Neural cell (in vitro differentiated cells): Measurements from ENCODE around the gene NRDC. TPM values are rescaled to one million over a fixed set of nuclear protein-coding genes. Genes with fewer than 3 reads are reported as not detected.

Source experiments
- H2AFZ ChIP-seq: fragments of 200-600, 300-800 bp; sonication (generic), shearing (Covaris generic); 2 replicates; pipeline ENCODE4 v1.6.0; 2014; ENCODE audit warnings: low read depth, mild to moderate bottlenecking, antibody characterized with exemption, low read length, moderate library complexity
- H3F3A ChIP-seq: fragments of 200-600 bp; shearing (Covaris generic); 2 replicates; pipeline ENCODE4 v1.6.1; 2016; ENCODE audit warnings: mild to moderate bottlenecking, moderate library complexity, mixed read lengths, antibody characterized with exemption, low read length; ENCODE audit not compliant: insufficient read depth, poor library complexity, severe bottlenecking
- H3K27ac ChIP-seq: fragments of 200-600, 300-800 bp; sonication (generic), shearing (Covaris generic); 2 replicates; pipeline ENCODE4 v1.5.1; 2014; ENCODE audit warnings: mild to moderate bottlenecking, low read length, moderate library complexity
- H3K27me3 ChIP-seq: fragments of 300-800, 200-600 bp; sonication (generic), shearing (Covaris generic); 2 replicates; pipeline ENCODE4 v1.6.0; 2014; ENCODE audit warnings: mild to moderate bottlenecking, low read depth, low read length, moderate library complexity; ENCODE audit not compliant: insufficient read depth
- H3K36me3 ChIP-seq: fragments of 300-800, 200-600 bp; sonication (generic), shearing (Covaris generic); 2 replicates; pipeline ENCODE4 v1.5.1; 2014; ENCODE audit warnings: mild to moderate bottlenecking, antibody characterized with exemption, low read length, moderate library complexity; ENCODE audit not compliant: insufficient read depth
- H3K4me2 ChIP-seq: fragments of 300-800, 200-600 bp; sonication (generic), shearing (Covaris generic); 2 replicates; pipeline ENCODE4 v1.6.0; 2014; ENCODE audit warnings: mild to moderate bottlenecking, low read length
- H3K4me3 ChIP-seq: fragments of 300-800, 200-600 bp; sonication (generic), shearing (Covaris generic); 2 replicates; pipeline ENCODE4 v1.5.1; 2014; ENCODE audit warnings: mild to moderate bottlenecking, low read length, moderate library complexity
- H3K79me2 ChIP-seq: fragments of 200-600 bp; shearing (Covaris generic); replicated peaks from 2 replicates; pipeline ENCODE4 v1.6.0; 2014; ENCODE audit warnings: mild to moderate bottlenecking, low read length, moderate library complexity; ENCODE audit not compliant: insufficient read depth
- H3K9ac ChIP-seq: fragments of 300-800, 200-600 bp; sonication (generic), shearing (Covaris generic); 2 replicates; pipeline ENCODE4 v1.6.1; 2016; ENCODE audit warnings: mild to moderate bottlenecking, low read length, mixed read lengths
- H3K9me2 ChIP-seq: fragments of 200-600 bp; shearing (Covaris generic); 2 replicates; pipeline ENCODE4 v1.6.1; 2016; ENCODE audit warnings: mild to moderate bottlenecking, low read length, mixed read lengths; ENCODE audit not compliant: insufficient read depth
- H3K9me3 ChIP-seq: fragments of 200-600, 300-800 bp; sonication (generic), shearing (Covaris generic); 2 replicates; pipeline ENCODE4 v1.6.1; 2016; ENCODE audit warnings: mild to moderate bottlenecking, mixed run types, low read length, moderate library complexity, mixed read lengths
- H4K20me1 ChIP-seq: fragments of 200-600 bp; shearing (Covaris generic); 2 replicates; pipeline ENCODE4 v1.6.1; 2016; ENCODE audit warnings: mild to moderate bottlenecking, mixed run types; ENCODE audit not compliant: insufficient read depth
- CTCF ChIP-seq: fragments of 450-650 bp; IDR thresholded peaks from 2 replicates; pipeline ENCODE4 v1.5.1; 2014; ENCODE audit warnings: antibody characterized with exemption, mild to moderate bottlenecking, moderate library complexity; ENCODE audit not compliant: poor library complexity, severe bottlenecking
- EP300 ChIP-seq: fragments of 450-650 bp; conservative IDR thresholded peaks from 2 replicates; pipeline ENCODE4 v1.6.1; 2014; ENCODE audit warnings: antibody characterized with exemption, mild to moderate bottlenecking, moderate library complexity; ENCODE audit not compliant: poor library complexity, severe bottlenecking
- EZH2 ChIP-seq: fragments of 200-600, 300-800 bp; shearing (Covaris generic), sonication (generic); IDR thresholded peaks from 2 replicates; pipeline ENCODE4 v1.6.1; 2014; ENCODE audit warnings: antibody characterized with exemption, low read length, borderline replicate concordance, mild to moderate bottlenecking; ENCODE audit not compliant: insufficient read depth, poor library complexity, severe bottlenecking
- MXI1 ChIP-seq: fragments of 450-650 bp; conservative IDR thresholded peaks from 2 replicates; pipeline ENCODE4 v1.6.1; 2014; ENCODE audit warnings: antibody characterized with exemption, mild to moderate bottlenecking; ENCODE audit not compliant: poor library complexity, severe bottlenecking
- POLR2AphosphoS5 ChIP-seq: IDR thresholded peaks from 2 replicates; pipeline ENCODE4 v1.6.1; 2012
- RAD21 ChIP-seq: fragments of 450-650 bp; conservative IDR thresholded peaks from 2 replicates; pipeline ENCODE4 v1.6.1; 2014; ENCODE audit warnings: antibody characterized with exemption, mild to moderate bottlenecking, moderate library complexity
- REST ChIP-seq: IDR thresholded peaks from 2 replicates; pipeline ENCODE4 v1.6.1; 2012; ENCODE audit warnings: borderline replicate concordance
- SMC3 ChIP-seq: fragments of 450-650 bp; conservative IDR thresholded peaks from 2 replicates; pipeline ENCODE4 v1.6.1; 2014; ENCODE audit warnings: antibody characterized with exemption, mild to moderate bottlenecking, moderate library complexity; ENCODE audit not compliant: poor library complexity
- TAF1 ChIP-seq: IDR thresholded peaks from 2 replicates; pipeline ENCODE4 v1.6.1; 2012; ENCODE audit warnings: low read depth
- polyA plus RNA-seq: library from polyadenylated mRNA; depleted of rRNA; stranded (reverse); fragments of >200 nt; gene quantifications from 2 replicates; pipeline ENCODE4 v1.2.3, GENCODE V29; 2014

Gene NRDC
- polyA plus RNA-seq, 1 donor from 2014 or later, result 114 TPM

GRCh38 chr1:51908499-51908898 lies 30.0 kb upstream of the NRDC start:
- no peaks in the 10 kb centered on the region for H4K20me1 ChIP-seq
- no peaks in the 10 kb centered on the region for H3K79me2 ChIP-seq
- H2AFZ ChIP-seq, result no peak overlapping the region
- H3K27me3 ChIP-seq, result no peaks in the 10 kb centered on the region
- H3K9ac ChIP-seq, result no peak overlapping the region
- no peak overlapping the region for H3K27ac ChIP-seq
- H3K4me3 ChIP-seq, result no peak overlapping the region
- no peak overlapping the region for H3K4me2 ChIP-seq
- H3K9me2 ChIP-seq, result no peaks in the 10 kb centered on the region
- no peaks in the 10 kb centered on the region for H3F3A ChIP-seq
- no peaks in the 10 kb centered on the region for H3K9me3 ChIP-seq
- no peaks in the 10 kb centered on the region for H3K36me3 ChIP-seq
- TF ChIP-seq RAD21, result no peak
- no peak for TF ChIP-seq SMC3
- TF ChIP-seq EZH2, result no peak
- no peak for TF ChIP-seq EP300
- TF ChIP-seq REST, result no peak
- TF ChIP-seq MXI1, result no peak
- no peak for TF ChIP-seq TAF1
- TF ChIP-seq POLR2AphosphoS5, result no peak
- no peak for TF ChIP-seq CTCF

GRCh38 chr1:51907079-51907702 lies 28.7 kb upstream of the NRDC start:
- Histone ChIP-seq H3K4me2 (no peak overlapping the region), H3K79me2 (no peaks in the 10 kb centered on the region), H3K4me3 (no peak overlapping the region), H3K36me3 (no peaks in the 10 kb centered on the region), H3K9me2 (no peaks in the 10 kb centered on the region), H3K27ac (no peak overlapping the region), H4K20me1 (no peaks in the 10 kb centered on the region), H2AFZ (no peak overlapping the region), H3K9ac (no peak overlapping the region), H3F3A (no peaks in the 10 kb centered on the region), H3K27me3 (no peaks in the 10 kb centered on the region), H3K9me3 (no peaks in the 10 kb centered on the region)
- TF ChIP-seq REST, result no peak
- TF ChIP-seq TAF1, result no peak
- TF ChIP-seq SMC3, result no peak
- TF ChIP-seq MXI1, result no peak
- no peak for TF ChIP-seq EZH2
- no peak for TF ChIP-seq POLR2AphosphoS5
- no peak for TF ChIP-seq CTCF
- no peak for TF ChIP-seq EP300
